ENCODE measurements around the gene PRDX2. TPM values are rescaled to one million over a fixed set of nuclear protein-coding genes. Genes with fewer than 3 reads are reported as not detected.

The PRDX2 gene
- total and polyA plus RNA-seq, 2 experiments from 2014 or later, result 346 to 465 TPM

GRCh38 chr19:12788682-12789097, 12.9 kb downstream of the PRDX2 start:
- DNase-seq (ENCODE audit: low spot score), result peak; percentile 72
- H3K4me1 Mint-ChIP-seq, result peaks cover 23% of the 10 kb centered on the region

GRCh38 chr19:12788042-12788681, 13.4 kb downstream of the PRDX2 start:
- Histone ChIP-seq H3K79me2 (replicated peaks; ENCODE audit: insufficient read depth) (no peaks in the 10 kb centered on the region), H3K27ac (ENCODE audit: low read depth) (0 out of 2 replicates have a peak overlapping the region, but pooled peaks have one; percentile 19), H3K4me2 (peak overlapping the region; percentile 96), H3K27me3 (ENCODE audit: insufficient read depth) (peaks cover 26% of the 10 kb centered on the region), H3K4me3 (peak overlapping the region; percentile 83), H2AFZ (0 out of 2 replicates have a peak overlapping the region, but pooled peaks have one; percentile 5), H3K9me2 (ENCODE audit: insufficient read depth) (no peaks in the 10 kb centered on the region), H3K4me1 (ENCODE audit: insufficient read depth) (peaks cover 35% of the 10 kb centered on the region), H4K20me1 (replicated peaks; ENCODE audit: insufficient read depth) (no peaks in the 10 kb centered on the region), H3K36me3 (ENCODE audit: insufficient read depth) (no peaks in the 10 kb centered on the region), H3F3A (replicated peaks; ENCODE audit: low read depth) (peaks cover 32% of the 10 kb centered on the region; the same call in 1 of the 2 replicates)
- H3K9me3 Mint-ChIP-seq, result peaks cover 3% of the 10 kb centered on the region; the same call in 2 of the 3 replicates
- peak overlapping the region; percentile 75 for H3K27ac Mint-ChIP-seq
- H3K4me3 Mint-ChIP-seq, result peak overlapping the region; percentile 79
- ATAC-seq, result no peak
- H3K4me1 Mint-ChIP-seq, result peaks cover 27% of the 10 kb centered on the region
- H3K36me3 Mint-ChIP-seq (ENCODE audit: low read depth), result no peaks in the 10 kb centered on the region; the same call in 2 of the 3 replicates
- DNase-seq (ENCODE audit: low spot score), result no peak
- peaks cover 34% of the 10 kb centered on the region for H3K27me3 Mint-ChIP-seq (ENCODE audit: insufficient read depth, low read depth, poor library complexity)
- TF ChIP-seq NANOG (IDR thresholded peaks at IDR 0.05; ENCODE audit: borderline replicate concordance) (no peak), CREB1 (CRISPR knock-in tag; IDR thresholded peaks at IDR 0.05; ENCODE audit: low read depth) (no peak), STAT1 (IDR thresholded peaks at IDR 0.05; ENCODE audit: unreplicated experiment) (no peak), CTCF (conservative IDR thresholded peaks at IDR 0.05; ENCODE audit: low read depth in 2 of 2) (no peak), REST (IDR thresholded peaks at IDR 0.05; ENCODE audit: unreplicated experiment) (no peak), EZH2phosphoT487 (IDR thresholded peaks at IDR 0.05; ENCODE audit: unreplicated experiment) (no peak), POLR2AphosphoS5 (IDR thresholded peaks at IDR 0.05; ENCODE audit: low read depth) (no peak), ZNF331 (CRISPR knock-in tag; IDR thresholded peaks at IDR 0.05; ENCODE audit: low read depth) (no peak), ZNF114 (CRISPR knock-in tag; IDR thresholded peaks at IDR 0.05) (no peak)

More at GRCh38 chr19:12788682-12789097, 12.9 kb downstream of the PRDX2 start:
- Histone ChIP-seq H3K79me2 (replicated peaks; ENCODE audit: insufficient read depth) (no peaks in the 10 kb centered on the region), H3F3A (replicated peaks; ENCODE audit: low read depth) (peaks cover 29% of the 10 kb centered on the region; the same call in 1 of the 2 replicates), H3K36me3 (ENCODE audit: insufficient read depth) (no peaks in the 10 kb centered on the region), H3K27ac (ENCODE audit: low read depth) (peak overlapping the region; percentile 85), H3K27me3 (ENCODE audit: insufficient read depth) (peaks cover 27% of the 10 kb centered on the region), H2AFZ (0 out of 2 replicates have a peak overlapping the region, but pooled peaks have one; percentile 5), H3K4me2 (peak overlapping the region; percentile 96), H3K4me1 (ENCODE audit: insufficient read depth) (peaks cover 31% of the 10 kb centered on the region), H3K4me3 (peak overlapping the region; percentile 83), H3K9me2 (ENCODE audit: insufficient read depth) (no peaks in the 10 kb centered on the region), H4K20me1 (replicated peaks; ENCODE audit: insufficient read depth) (no peaks in the 10 kb centered on the region)
- Mint-ChIP-seq H3K9me3 (peaks cover 3% of the 10 kb centered on the region; the same call in 2 of the 3 replicates), H3K27me3 (ENCODE audit: insufficient read depth, low read depth, poor library complexity) (peaks cover 37% of the 10 kb centered on the region), H3K36me3 (ENCODE audit: low read depth) (no peaks in the 10 kb centered on the region; the same call in 2 of the 3 replicates), H3K27ac (peak overlapping the region; percentile 75), H3K4me3 (peak overlapping the region; percentile 79)
- TF ChIP-seq REST (IDR thresholded peaks at IDR 0.05; ENCODE audit: unreplicated experiment) (no peak), NANOG (IDR thresholded peaks at IDR 0.05; ENCODE audit: borderline replicate concordance) (no peak), POLR2AphosphoS5 (IDR thresholded peaks at IDR 0.05; ENCODE audit: low read depth) (0 out of 2 replicates have a peak, but pooled peaks have one; percentile 27)
- ATAC-seq, result peak; percentile 0; the same call in 1 of the 3 replicates
